WTC11 (cell line): Measurements from ENCODE around the gene DEPDC5. TPM values are rescaled to one million over a fixed set of nuclear protein-coding genes. Genes with fewer than 3 reads are reported as not detected.
A peak's percentile ranks its signal among the peaks of the same experiment; 100 is the strongest.

Experiments used
- ATAC-seq: fragments of 200-7000 bp; cut with Tn5 transposase; 2 replicates; pipeline ENCODE4 v1.10.0; 2021; ENCODE audit warnings: mild to moderate bottlenecking, moderate library complexity
- CTCF ChIA-PET: fragments of 300-600 bp; sonication (Branson Sonifier 250); formaldehyde crosslinking; loops from one replicate; lab custom pipeline; 2021; ENCODE audit warnings: antibody characterized with exemption; lab: Charles Lee
- POLR2A ChIA-PET: fragments of 350-600 bp; sonication (Branson Sonifier 250); formaldehyde crosslinking; loops from one replicate; lab custom pipeline; 2021; ENCODE audit warnings: antibody characterized with exemption; lab: Charles Lee
- DNase-seq: peaks from one replicate; pipeline ENCODE4 v3.0.0; 2021; ENCODE audit warnings: low spot score
- H3K27ac Mint-ChIP-seq: 2 replicates; pipeline ENCODE4 v1.8.0; 2021; ENCODE audit warnings: mixed read lengths
- H3K27me3 Mint-ChIP-seq: 2 replicates; pipeline ENCODE4 v1.8.0; 2021; ENCODE audit warnings: low read depth, mild to moderate bottlenecking, moderate library complexity, mixed read lengths
- H3K36me3 Mint-ChIP-seq: 2 replicates; pipeline ENCODE4 v1.8.0; 2021; ENCODE audit warnings: mixed read lengths
- H3K4me1 Mint-ChIP-seq: 2 replicates; pipeline ENCODE4 v1.8.0; 2022; ENCODE audit warnings: mixed read lengths
- H3K4me3 Mint-ChIP-seq: 2 replicates; pipeline ENCODE4 v1.8.0; 2021; ENCODE audit warnings: mild to moderate bottlenecking, moderate library complexity, mixed read lengths
- H3K9me3 Mint-ChIP-seq: 2 replicates; pipeline ENCODE4 v1.8.0; 2021; ENCODE audit warnings: mixed read lengths
- AR ChIP-seq: fragments of 250-450 bp; sonication (Bioruptor Pico); IDR thresholded peaks from 2 replicates; pipeline ENCODE4 v1.9.0; 2021; ENCODE audit warnings: mild to moderate bottlenecking
- CREM ChIP-seq: sonication (generic); formaldehyde crosslinking; IDR thresholded peaks from 2 replicates; pipeline ENCODE4 v1.8.1; 2022; ENCODE audit warnings: mild to moderate bottlenecking, missing genetic modification reagents, moderate library complexity
- EMX1 ChIP-seq: fragments of 250-450 bp; sonication (Bioruptor Pico); IDR thresholded peaks from 2 replicates; pipeline ENCODE4 v1.8.0; 2021; ENCODE audit warnings: mild to moderate bottlenecking
- ESRRA ChIP-seq: sonication (generic); formaldehyde crosslinking; IDR thresholded peaks from 2 replicates; pipeline ENCODE4 v1.8.1; 2022; ENCODE audit warnings: mild to moderate bottlenecking, missing genetic modification reagents, borderline replicate concordance
- GABPB1 ChIP-seq: sonication (generic); formaldehyde crosslinking; IDR thresholded peaks from 2 replicates; pipeline ENCODE4 v1.8.1; 2023; ENCODE audit warnings: mild to moderate bottlenecking, missing genetic modification reagents
- GRHL2 ChIP-seq: fragments of 250-450 bp; sonication (Bioruptor Pico); IDR thresholded peaks from 2 replicates; pipeline ENCODE4 v1.8.0; 2022; ENCODE audit warnings: mild to moderate bottlenecking, moderate library complexity; ENCODE audit not compliant: insufficient replicate concordance, severe bottlenecking
- GTF2I ChIP-seq: fragments of 250-450 bp; sonication (Bioruptor Pico); conservative IDR thresholded peaks from 2 replicates; pipeline ENCODE4 v1.4.0; 2021; ENCODE audit warnings: mild to moderate bottlenecking
- IRF2 ChIP-seq: sonication (generic); formaldehyde crosslinking; IDR thresholded peaks from 2 replicates; pipeline ENCODE4 v1.8.0; 2022; ENCODE audit warnings: low read depth, missing genetic modification reagents, borderline replicate concordance
- KAT7 ChIP-seq: sonication (generic); formaldehyde crosslinking; IDR thresholded peaks from 2 replicates; pipeline ENCODE4 v1.8.1; 2023; ENCODE audit warnings: missing genetic modification reagents, mild to moderate bottlenecking, borderline replicate concordance
- NFATC4 ChIP-seq: fragments of 250-450 bp; sonication (Bioruptor Pico); IDR thresholded peaks from 2 replicates; pipeline ENCODE4 v1.9.0; 2021; ENCODE audit warnings: mild to moderate bottlenecking
- NFE2L1 ChIP-seq: sonication (generic); formaldehyde crosslinking; IDR thresholded peaks from 2 replicates; pipeline ENCODE4 v1.8.1; 2023; ENCODE audit warnings: missing genetic modification reagents
- NR3C1 ChIP-seq: sonication (generic); formaldehyde crosslinking; conservative IDR thresholded peaks from 2 replicates; pipeline ENCODE4 v1.8.1; 2023; ENCODE audit warnings: low read depth, mild to moderate bottlenecking, missing genetic modification reagents
- ZBTB43 ChIP-seq: sonication (generic); formaldehyde crosslinking; IDR thresholded peaks from 2 replicates; pipeline ENCODE4 v1.8.1; 2023; ENCODE audit warnings: mild to moderate bottlenecking, missing genetic modification reagents
- ZNF219 ChIP-seq: sonication (generic); formaldehyde crosslinking; IDR thresholded peaks from 2 replicates; pipeline ENCODE4 v1.8.0; 2023; ENCODE audit warnings: missing genetic modification reagents, mild to moderate bottlenecking, borderline replicate concordance
- ZNF232 ChIP-seq: sonication (generic); formaldehyde crosslinking; IDR thresholded peaks from 2 replicates; pipeline ENCODE4 v1.8.0; 2022; ENCODE audit warnings: mild to moderate bottlenecking, missing genetic modification reagents
- ZNF317 ChIP-seq: sonication (generic); formaldehyde crosslinking; IDR thresholded peaks from 2 replicates; pipeline ENCODE4 v1.8.1; 2023; ENCODE audit warnings: low read depth, mild to moderate bottlenecking, moderate library complexity, missing genetic modification reagents, borderline replicate concordance
- ZNF396 ChIP-seq: fragments of 250-450 bp; sonication (Bioruptor Pico); IDR thresholded peaks from 2 replicates; pipeline ENCODE4 v1.8.0; 2021; ENCODE audit warnings: mild to moderate bottlenecking, moderate library complexity, borderline replicate concordance
- total RNA-seq: library from RNA; stranded (reverse); gene quantifications from 3 replicates; pipeline ENCODE4 v1.2.3, GENCODE V29; 2021
- TF ChIP-seq, protein P1 (sequence below): sonication (generic); formaldehyde crosslinking; IDR thresholded peaks from 2 replicates; pipeline ENCODE4 v1.8.1; 2022; ENCODE audit warnings: low read depth, missing genetic modification reagents, borderline replicate concordance
- TF ChIP-seq, protein P2 (sequence below): sonication (generic); formaldehyde crosslinking; conservative IDR thresholded peaks from 2 replicates; pipeline ENCODE4 v1.8.1; 2022; ENCODE audit warnings: mild to moderate bottlenecking, missing genetic modification reagents
- TF ChIP-seq, protein P3 (sequence below): sonication (generic); formaldehyde crosslinking; IDR thresholded peaks from 2 replicates; pipeline ENCODE4 v1.8.0; 2023; ENCODE audit warnings: missing genetic modification reagents, mild to moderate bottlenecking, borderline replicate concordance

Gene DEPDC5
- total RNA-seq, 1 experiment from 2014 or later = 40.5 TPM

DNA sequence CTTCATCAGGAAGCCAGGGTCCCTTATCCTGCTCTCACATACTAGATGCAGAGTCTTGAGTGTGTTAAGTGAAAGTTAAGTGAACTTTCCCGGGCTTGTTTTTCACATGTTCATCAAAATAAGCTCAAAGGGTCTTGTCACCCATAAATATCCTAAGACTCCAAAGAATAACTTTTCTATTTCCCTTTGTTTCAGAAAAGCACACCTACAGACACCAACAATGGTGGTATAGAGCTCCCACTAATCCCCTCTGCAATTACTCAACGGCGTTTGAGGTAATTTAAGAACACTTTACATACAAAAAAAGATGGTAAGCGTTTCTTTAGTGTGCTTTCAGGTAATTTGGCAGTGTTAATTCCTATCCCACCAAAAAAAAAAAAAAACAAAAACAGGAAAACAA, 6.4 kb upstream of the DEPDC5 start:
- Mint-ChIP-seq H3K4me1 (peaks cover 30% of the 10 kb centered on the region), H3K36me3 (peaks cover 26% of the 10 kb centered on the region), H3K27me3 (no peaks in the 10 kb centered on the region), H3K9me3 (no peaks in the 10 kb centered on the region), H3K4me3 (peak overlapping the region; percentile 93), H3K27ac (peak overlapping the region; percentile 84)
- TF ChIP-seq IRF2 (CRISPR knock-in tag) = no peak
- TF ChIP-seq AR (CRISPR knock-in tag) = no peak
- no peak for TF ChIP-seq ZNF317 (CRISPR knock-in tag)
- TF ChIP-seq, protein P1, sequence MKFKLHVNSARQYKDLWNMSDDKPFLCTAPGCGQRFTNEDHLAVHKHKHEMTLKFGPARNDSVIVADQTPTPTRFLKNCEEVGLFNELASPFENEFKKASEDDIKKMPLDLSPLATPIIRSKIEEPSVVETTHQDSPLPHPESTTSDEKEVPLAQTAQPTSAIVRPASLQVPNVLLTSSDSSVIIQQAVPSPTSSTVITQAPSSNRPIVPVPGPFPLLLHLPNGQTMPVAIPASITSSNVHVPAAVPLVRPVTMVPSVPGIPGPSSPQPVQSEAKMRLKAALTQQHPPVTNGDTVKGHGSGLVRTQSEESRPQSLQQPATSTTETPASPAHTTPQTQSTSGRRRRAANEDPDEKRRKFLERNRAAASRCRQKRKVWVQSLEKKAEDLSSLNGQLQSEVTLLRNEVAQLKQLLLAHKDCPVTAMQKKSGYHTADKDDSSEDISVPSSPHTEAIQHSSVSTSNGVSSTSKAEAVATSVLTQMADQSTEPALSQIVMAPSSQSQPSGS (CRISPR knock-in tag) = no peak
- no peak for TF ChIP-seq NR3C1 (CRISPR knock-in tag)
- TF ChIP-seq NFE2L1 = no peak
- TF ChIP-seq CREM (CRISPR knock-in tag) = no peak
- no peak for TF ChIP-seq ZNF396 (CRISPR knock-in tag)
- TF ChIP-seq, protein P2, sequence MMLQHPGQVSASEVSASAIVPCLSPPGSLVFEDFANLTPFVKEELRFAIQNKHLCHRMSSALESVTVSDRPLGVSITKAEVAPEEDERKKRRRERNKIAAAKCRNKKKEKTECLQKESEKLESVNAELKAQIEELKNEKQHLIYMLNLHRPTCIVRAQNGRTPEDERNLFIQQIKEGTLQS (CRISPR knock-in tag) = no peak
- no peak for TF ChIP-seq GTF2I
- no peak for TF ChIP-seq ZNF232 (CRISPR knock-in tag)
- TF ChIP-seq NFATC4 (CRISPR knock-in tag) = no peak
- TF ChIP-seq GRHL2 (CRISPR knock-in tag) = no peak
- no peak for TF ChIP-seq EMX1
- TF ChIP-seq ZNF219 (CRISPR knock-in tag) = no peak
- no peak for TF ChIP-seq ZBTB43 (CRISPR knock-in tag)
- no peak for TF ChIP-seq GABPB1
- ATAC-seq = no peak
- no peak for DNase-seq
- ChIA-PET POLR2A (no interaction called here), CTCF (interaction anchor here (0.8 kb wide), 1 partner anchor 223 kb away, joined by 3 read pairs; no protein-coding TSS in a partner anchor)

GRCh38 chr22:31748490-31748889, 5.3 kb upstream of the DEPDC5 start:
- no peak for TF ChIP-seq ESRRA
- TF ChIP-seq, protein P3, sequence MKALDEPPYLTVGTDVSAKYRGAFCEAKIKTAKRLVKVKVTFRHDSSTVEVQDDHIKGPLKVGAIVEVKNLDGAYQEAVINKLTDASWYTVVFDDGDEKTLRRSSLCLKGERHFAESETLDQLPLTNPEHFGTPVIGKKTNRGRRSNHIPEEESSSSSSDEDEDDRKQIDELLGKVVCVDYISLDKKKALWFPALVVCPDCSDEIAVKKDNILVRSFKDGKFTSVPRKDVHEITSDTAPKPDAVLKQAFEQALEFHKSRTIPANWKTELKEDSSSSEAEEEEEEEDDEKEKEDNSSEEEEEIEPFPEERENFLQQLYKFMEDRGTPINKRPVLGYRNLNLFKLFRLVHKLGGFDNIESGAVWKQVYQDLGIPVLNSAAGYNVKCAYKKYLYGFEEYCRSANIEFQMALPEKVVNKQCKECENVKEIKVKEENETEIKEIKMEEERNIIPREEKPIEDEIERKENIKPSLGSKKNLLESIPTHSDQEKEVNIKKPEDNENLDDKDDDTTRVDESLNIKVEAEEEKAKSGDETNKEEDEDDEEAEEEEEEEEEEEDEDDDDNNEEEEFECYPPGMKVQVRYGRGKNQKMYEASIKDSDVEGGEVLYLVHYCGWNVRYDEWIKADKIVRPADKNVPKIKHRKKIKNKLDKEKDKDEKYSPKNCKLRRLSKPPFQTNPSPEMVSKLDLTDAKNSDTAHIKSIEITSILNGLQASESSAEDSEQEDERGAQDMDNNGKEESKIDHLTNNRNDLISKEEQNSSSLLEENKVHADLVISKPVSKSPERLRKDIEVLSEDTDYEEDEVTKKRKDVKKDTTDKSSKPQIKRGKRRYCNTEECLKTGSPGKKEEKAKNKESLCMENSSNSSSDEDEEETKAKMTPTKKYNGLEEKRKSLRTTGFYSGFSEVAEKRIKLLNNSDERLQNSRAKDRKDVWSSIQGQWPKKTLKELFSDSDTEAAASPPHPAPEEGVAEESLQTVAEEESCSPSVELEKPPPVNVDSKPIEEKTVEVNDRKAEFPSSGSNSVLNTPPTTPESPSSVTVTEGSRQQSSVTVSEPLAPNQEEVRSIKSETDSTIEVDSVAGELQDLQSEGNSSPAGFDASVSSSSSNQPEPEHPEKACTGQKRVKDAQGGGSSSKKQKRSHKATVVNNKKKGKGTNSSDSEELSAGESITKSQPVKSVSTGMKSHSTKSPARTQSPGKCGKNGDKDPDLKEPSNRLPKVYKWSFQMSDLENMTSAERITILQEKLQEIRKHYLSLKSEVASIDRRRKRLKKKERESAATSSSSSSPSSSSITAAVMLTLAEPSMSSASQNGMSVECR = no peak
- no peak for TF ChIP-seq KAT7
- ChIA-PET POLR2A (no interaction called here), CTCF (interaction anchor here (0.5 to 2.2 kb wide), 2 partner anchors 10 to 222 kb away, joined by 3 to 10 read pairs; no protein-coding TSS in a partner anchor)
- ATAC-seq (no peak), DNase-seq (no peak)
- peak overlapping the region; percentile 93 for H3K4me3 Mint-ChIP-seq
- peaks cover 20% of the 10 kb centered on the region for H3K36me3 Mint-ChIP-seq
- peaks cover 34% of the 10 kb centered on the region for H3K4me1 Mint-ChIP-seq
- no peaks in the 10 kb centered on the region for H3K27me3 Mint-ChIP-seq
- H3K27ac Mint-ChIP-seq = peak overlapping the region; percentile 95; the same call in 1 of the 2 replicates
- H3K9me3 Mint-ChIP-seq = no peaks in the 10 kb centered on the region
